Upper lobe of left lung (tissue), 6 donors: ENCODE data around the gene ERRFI1. TPM values are rescaled to one million over a fixed set of nuclear protein-coding genes. Genes with fewer than 3 reads are reported as not detected.

Source experiments
- ATAC-seq, 2 donors: fragments of 200-7000 bp; cut with Tn5 transposase; one replicate each; pipeline ENCODE4 v1.9.1; 2022; ENCODE audit warnings: mild to moderate bottlenecking in 2 of 2, moderate library complexity in 2 of 2; ENCODE audit not compliant: low FRiP score in 2 of 2
- DNase-seq, 2 donors: peaks; one replicate each; pipeline ENCODE4 v3.0.0-alpha.2; 2019 to 2020
- H3K27ac ChIP-seq, 4 donors: fragments of 200-600 bp; sonication (generic); one replicate each; pipeline ENCODE4 v1.5.1; 2016 to 2019
- H3K27me3 ChIP-seq, 4 donors: fragments of 200-600 bp; sonication (generic); one replicate each; pipeline ENCODE4 v1.5.1; 2017 to 2019
- H3K36me3 ChIP-seq, 4 donors: fragments of 200-600 bp; sonication (generic); one replicate each; pipeline ENCODE4 v1.5.1; 2016 to 2019
- H3K4me1 ChIP-seq, 4 donors: fragments of 200-600 bp; sonication (generic); one replicate each; pipeline ENCODE4 v1.5.1; 2018 to 2019
- H3K4me3 ChIP-seq, 4 donors: fragments of 200-600 bp; sonication (generic); one replicate each; pipeline ENCODE4 v1.5.1; 2017 to 2019; ENCODE audit warnings: mild to moderate bottlenecking in 2 of 4, moderate library complexity in 1 of 4
- H3K9me3 ChIP-seq, 4 donors: fragments of 200-600 bp; sonication (generic); one replicate each; pipeline ENCODE4 v1.5.1; 2018 to 2019
- EP300 ChIP-seq, 4 donors: sonication (generic); formaldehyde crosslinking; IDR thresholded peaks; one replicate each; pipeline ENCODE4 v1.5.1; 2017; ENCODE audit warnings: antibody characterized with exemption in 4 of 4, control low read depth in 2 of 4
- POLR2A ChIP-seq, 4 donors: fragments of 450-650 bp; IDR thresholded peaks; one replicate each; pipeline ENCODE4 v1.5.1; 2016 to 2017; ENCODE audit warnings: antibody characterized with exemption in 4 of 4, mild to moderate bottlenecking in 2 of 4
- POLR2AphosphoS5 ChIP-seq, 2 donors: sonication (generic); formaldehyde crosslinking; IDR thresholded peaks; one replicate each; pipeline ENCODE4 v1.5.1; 2017; ENCODE audit warnings: antibody characterized with exemption in 2 of 2
- WGBS, 2 donors: methylation state at CpG; one replicate each; pipeline ENCODE4 v1.1.5; 2017 to 2018; 5-methylcytosine and 5-hydroxymethylcytosine counted together
- total RNA-seq, 6 donors: library from RNA; depleted of rRNA in 4 of 6; stranded (reverse); fragments of >200 nt in 4 of 6; gene quantifications; one replicate each; pipeline versions ENCODE4 v1.1.0 to v1.2.1, GENCODE V29; 2016 to 2021
- TF ChIP-seq, protein P1 (sequence below), 6 experiments: fragments of 450-650 bp in 4 of 6; fragments of 200-600 bp in 2 of 6; sonication (generic) in 2 of 6; IDR thresholded peaks; one replicate each; pipeline ENCODE4 v1.5.1; 2016 to 2019; ENCODE audit warnings: antibody characterized with exemption in 6 of 6
- donor health status: DM: no; HTN: no; CAD: no; lungs with moderate emphysema.
- donor health status: DM: no; HTN: yes; CAD: no; lungs with severe emphysema.

The ERRFI1 gene
- total RNA-seq, 6 donors from 2014 or later: 30.4 to 164 (median 84.6) TPM

DNA sequence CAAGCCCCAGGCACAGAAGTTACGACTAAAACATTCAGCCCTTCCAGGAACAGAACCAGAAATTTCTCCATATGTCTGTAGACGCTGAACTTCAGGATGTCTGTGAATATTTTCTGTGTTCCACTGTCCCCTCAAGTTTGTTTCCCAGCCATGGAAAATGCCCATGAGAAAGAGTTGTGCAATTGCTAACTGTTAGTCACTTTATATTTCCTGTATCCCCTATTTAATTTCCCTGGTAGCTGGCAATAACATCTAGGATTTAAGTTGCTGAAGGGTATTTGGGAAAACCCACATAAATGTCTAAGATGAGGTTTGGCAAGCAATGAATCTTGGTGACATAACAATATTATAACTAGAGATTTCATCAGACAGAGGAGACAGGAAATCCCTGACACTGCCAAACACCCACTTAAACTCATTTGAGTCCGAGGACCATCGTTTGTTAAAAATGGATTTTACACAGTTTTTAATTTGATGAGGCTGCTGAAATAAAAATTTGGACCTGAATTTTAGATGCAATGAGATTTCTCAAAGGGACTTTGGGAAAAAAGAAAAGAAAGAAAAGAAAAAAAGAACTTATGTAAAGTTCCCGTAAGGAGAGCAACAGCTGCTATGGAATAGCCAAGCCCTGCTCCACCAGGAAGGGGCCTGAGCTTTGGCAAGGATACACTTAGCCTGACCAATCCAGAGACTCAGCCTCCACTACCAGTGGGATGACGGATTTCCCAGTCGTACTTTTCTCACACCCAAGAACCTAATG lies 21.8 kb upstream of the ERRFI1 start:
- 35 to 43% methylated on average over 7 of the region's 7 CpGs for WGBS, 2 donors
- peak overlapping the region; percentile 27 to 61 (median 39) for H3K27ac ChIP-seq
- TF ChIP-seq POLR2AphosphoS5 (IDR thresholded peaks at IDR 0.05): peak in 1 of 2 donors; percentile 24
- TF ChIP-seq, protein P1, sequence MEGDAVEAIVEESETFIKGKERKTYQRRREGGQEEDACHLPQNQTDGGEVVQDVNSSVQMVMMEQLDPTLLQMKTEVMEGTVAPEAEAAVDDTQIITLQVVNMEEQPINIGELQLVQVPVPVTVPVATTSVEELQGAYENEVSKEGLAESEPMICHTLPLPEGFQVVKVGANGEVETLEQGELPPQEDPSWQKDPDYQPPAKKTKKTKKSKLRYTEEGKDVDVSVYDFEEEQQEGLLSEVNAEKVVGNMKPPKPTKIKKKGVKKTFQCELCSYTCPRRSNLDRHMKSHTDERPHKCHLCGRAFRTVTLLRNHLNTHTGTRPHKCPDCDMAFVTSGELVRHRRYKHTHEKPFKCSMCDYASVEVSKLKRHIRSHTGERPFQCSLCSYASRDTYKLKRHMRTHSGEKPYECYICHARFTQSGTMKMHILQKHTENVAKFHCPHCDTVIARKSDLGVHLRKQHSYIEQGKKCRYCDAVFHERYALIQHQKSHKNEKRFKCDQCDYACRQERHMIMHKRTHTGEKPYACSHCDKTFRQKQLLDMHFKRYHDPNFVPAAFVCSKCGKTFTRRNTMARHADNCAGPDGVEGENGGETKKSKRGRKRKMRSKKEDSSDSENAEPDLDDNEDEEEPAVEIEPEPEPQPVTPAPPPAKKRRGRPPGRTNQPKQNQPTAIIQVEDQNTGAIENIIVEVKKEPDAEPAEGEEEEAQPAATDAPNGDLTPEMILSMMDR (IDR thresholded peaks at IDR 0.05): no peak
- peak in 1 of 4 donors; percentile 35 for TF ChIP-seq EP300 (IDR thresholded peaks at IDR 0.05)

DNA sequence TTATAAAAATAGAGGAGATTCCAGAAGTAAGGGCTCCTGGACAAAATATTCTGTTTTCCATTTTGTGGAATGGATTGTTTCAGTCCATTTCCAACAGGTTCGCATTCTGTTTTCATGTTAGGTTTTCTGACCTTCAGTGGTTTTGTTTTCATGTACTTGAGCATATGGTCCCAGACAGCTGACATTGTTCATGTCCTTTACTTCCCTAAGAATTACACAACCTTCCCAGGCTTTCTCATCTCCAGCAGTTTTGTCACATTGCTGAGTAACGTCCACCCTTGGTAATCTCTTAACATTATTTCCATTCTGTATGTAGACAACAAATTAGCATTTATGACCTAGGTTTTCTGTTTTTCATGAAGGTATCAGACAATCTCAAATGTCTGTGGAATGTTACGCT lies 21.0 kb upstream of the ERRFI1 start:
- TF ChIP-seq POLR2AphosphoS5 (IDR thresholded peaks at IDR 0.05) (no peak), EP300 (IDR thresholded peaks at IDR 0.05) (no peak), POLR2A (IDR thresholded peaks at IDR 0.05) (no peak)
- TF ChIP-seq, protein P1 (IDR thresholded peaks at IDR 0.05): no peak
- peak in 1 of 2 donors; percentile 81 for ATAC-seq
- Histone ChIP-seq H3K27me3 (no peaks in the 10 kb centered on the region), H3K9me3 (no peaks in the 10 kb centered on the region), H3K27ac (peak overlapping the region in 3 of 4 donors; percentile 9 to 61 (median 31)), H3K4me1 (peaks cover 7 to 14% (median 12%) of the 10 kb centered on the region in 4 donors), H3K36me3 (no peaks in the 10 kb centered on the region), H3K4me3 (no peak overlapping the region)
- no peak for DNase-seq
- WGBS, 2 donors: 63 to 70% methylated on average over 3 of the region's 3 CpGs

More for the DNA sequence above, 21.8 kb upstream of the ERRFI1 start:
- no peaks in the 10 kb centered on the region for H3K36me3 ChIP-seq
- no peaks in the 10 kb centered on the region for H3K27me3 ChIP-seq
- H3K4me1 ChIP-seq: peaks cover 7 to 14% (median 12%) of the 10 kb centered on the region in 4 donors
- H3K4me3 ChIP-seq: no peak overlapping the region
- no peak for DNase-seq
- ATAC-seq: peak in 1 of 2 donors; percentile 72
- no peaks in the 10 kb centered on the region for H3K9me3 ChIP-seq

DNA sequence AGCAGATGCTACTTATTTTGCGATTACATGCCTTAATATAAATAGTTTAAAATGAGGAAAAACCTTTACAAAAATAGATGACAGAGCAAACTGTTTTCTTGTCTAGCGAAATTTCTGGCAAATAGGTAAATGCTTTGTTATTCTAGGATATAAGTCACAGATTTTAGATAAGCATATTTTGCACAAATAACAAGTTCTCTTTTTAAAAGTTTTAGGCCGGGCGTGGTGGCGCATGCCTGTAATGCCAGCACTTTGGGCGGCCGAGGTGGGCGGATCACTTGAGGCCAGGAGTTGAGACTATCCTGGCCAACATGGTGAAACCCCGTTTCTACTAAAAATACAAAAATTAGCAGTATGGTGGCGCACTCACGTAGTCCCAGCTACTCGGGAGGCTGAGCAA lies 20.3 kb upstream of the ERRFI1 start:
- DNase-seq (no peak), ATAC-seq (no peak)
- Histone ChIP-seq H3K27ac (no peak overlapping the region), H3K4me1 (peaks cover 7 to 14% (median 12%) of the 10 kb centered on the region in 4 donors), H3K36me3 (no peaks in the 10 kb centered on the region), H3K4me3 (no peak overlapping the region), H3K27me3 (no peaks in the 10 kb centered on the region), H3K9me3 (no peaks in the 10 kb centered on the region)
- no peak for TF ChIP-seq EP300 (IDR thresholded peaks at IDR 0.05)
- TF ChIP-seq, protein P1 (IDR thresholded peaks at IDR 0.05): no peak
- no peak for TF ChIP-seq POLR2AphosphoS5 (IDR thresholded peaks at IDR 0.05)
- no peak for TF ChIP-seq POLR2A (IDR thresholded peaks at IDR 0.05)
- WGBS, 2 donors: 86 to 89% methylated on average over 12 of the region's 12 CpGs

DNA sequence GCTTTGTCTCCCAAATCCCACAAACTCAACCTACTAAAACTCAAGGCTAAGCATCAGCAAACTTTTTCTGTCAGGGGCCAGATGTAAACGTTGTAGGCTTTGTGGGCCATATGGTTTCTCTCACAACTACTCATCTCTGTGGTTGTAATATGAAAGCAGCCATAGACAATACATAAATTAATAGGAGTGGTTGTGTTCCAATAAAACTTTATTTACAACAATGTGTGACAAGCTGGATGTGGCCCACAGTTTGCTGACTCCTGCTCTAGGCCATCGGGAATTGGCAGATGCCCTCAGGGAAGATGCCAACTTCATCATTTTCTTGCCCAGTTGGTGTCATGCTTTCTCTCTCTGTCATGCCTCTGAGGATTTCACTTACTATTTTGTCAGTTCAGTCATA lies 17.5 kb upstream of the ERRFI1 start:
- DNase-seq (no peak), ATAC-seq (no peak)
- Histone ChIP-seq H3K9me3 (no peaks in the 10 kb centered on the region), H3K36me3 (no peaks in the 10 kb centered on the region), H3K4me3 (no peak overlapping the region), H3K4me1 (peaks cover 13 to 17% (median 15%) of the 10 kb centered on the region in 4 donors), H3K27ac (no peak overlapping the region), H3K27me3 (no peaks in the 10 kb centered on the region)
- TF ChIP-seq, protein P1 (IDR thresholded peaks at IDR 0.05): no peak
- no peak for TF ChIP-seq POLR2AphosphoS5 (IDR thresholded peaks at IDR 0.05)
- TF ChIP-seq EP300 (IDR thresholded peaks at IDR 0.05): no peak
- TF ChIP-seq POLR2A (IDR thresholded peaks at IDR 0.05): no peak
- 84 to 88% methylated on average over 2 of the region's 2 CpGs for WGBS, 2 donors
